ENCODE results near the gene CHRNB1. TPM values are rescaled to one million over a fixed set of nuclear protein-coding genes. Genes with fewer than 3 reads are reported as not detected.

The CHRNB1 gene
- total and polyA plus RNA-seq, 12 donors, result 18.7 to 56.3 (median 36.9) TPM

GRCh38 chr17:7465597-7466275, 20.9 kb downstream of the CHRNB1 start:
- 86 to 96% (median 89%) methylated on average over 13 to 33 of the region's 33 CpGs for WGBS, 4 donors
- no peak for TF ChIP-seq POLR2A (IDR thresholded peaks at IDR 0.05)
- TF ChIP-seq, protein P1, sequence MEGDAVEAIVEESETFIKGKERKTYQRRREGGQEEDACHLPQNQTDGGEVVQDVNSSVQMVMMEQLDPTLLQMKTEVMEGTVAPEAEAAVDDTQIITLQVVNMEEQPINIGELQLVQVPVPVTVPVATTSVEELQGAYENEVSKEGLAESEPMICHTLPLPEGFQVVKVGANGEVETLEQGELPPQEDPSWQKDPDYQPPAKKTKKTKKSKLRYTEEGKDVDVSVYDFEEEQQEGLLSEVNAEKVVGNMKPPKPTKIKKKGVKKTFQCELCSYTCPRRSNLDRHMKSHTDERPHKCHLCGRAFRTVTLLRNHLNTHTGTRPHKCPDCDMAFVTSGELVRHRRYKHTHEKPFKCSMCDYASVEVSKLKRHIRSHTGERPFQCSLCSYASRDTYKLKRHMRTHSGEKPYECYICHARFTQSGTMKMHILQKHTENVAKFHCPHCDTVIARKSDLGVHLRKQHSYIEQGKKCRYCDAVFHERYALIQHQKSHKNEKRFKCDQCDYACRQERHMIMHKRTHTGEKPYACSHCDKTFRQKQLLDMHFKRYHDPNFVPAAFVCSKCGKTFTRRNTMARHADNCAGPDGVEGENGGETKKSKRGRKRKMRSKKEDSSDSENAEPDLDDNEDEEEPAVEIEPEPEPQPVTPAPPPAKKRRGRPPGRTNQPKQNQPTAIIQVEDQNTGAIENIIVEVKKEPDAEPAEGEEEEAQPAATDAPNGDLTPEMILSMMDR (IDR thresholded peaks at IDR 0.05), result no peak
- Histone ChIP-seq H3K4me1 (replicated peaks in 1 of 2) (peaks cover 26 to 35% of the 10 kb centered on the region in 2 donors), H3K27me3 (no peaks in the 10 kb centered on the region), H3K9me3 (replicated peaks in 1 of 3) (no peaks in the 10 kb centered on the region), H3K27ac (peak overlapping the region; percentile 78 to 95 (median 92)), H3K36me3 (replicated peaks in 1 of 2) (peaks cover 0 to 43% of the 10 kb centered on the region in 2 donors), H3K4me3 (no peak overlapping the region)
- DNase-seq, result no peak
- intact Hi-C loops (cut with DNase I), result no loop called here

DNA sequence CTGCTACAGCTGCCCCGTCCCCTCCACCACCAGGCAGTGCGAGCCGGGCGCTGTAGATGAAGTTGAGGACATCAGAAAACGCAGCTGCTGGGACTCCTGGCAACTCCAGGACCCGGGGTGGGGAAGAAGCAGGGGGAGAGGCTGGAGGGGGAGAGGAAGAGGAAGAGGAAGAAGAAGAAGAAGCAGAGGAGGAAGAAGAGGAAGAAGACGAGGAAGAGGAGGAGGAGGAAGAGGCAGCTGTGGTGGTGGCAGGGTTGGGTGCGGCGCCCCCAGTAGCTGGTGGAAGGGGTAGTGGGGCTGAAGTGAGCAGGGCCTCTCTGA, 21.4 kb downstream of the CHRNB1 start:
- Histone ChIP-seq H3K27me3 (no peaks in the 10 kb centered on the region), H3K4me1 (replicated peaks in 1 of 2) (peaks cover 32 to 39% of the 10 kb centered on the region in 2 donors), H3K27ac (peak overlapping the region; percentile 78 to 95 (median 92)), H3K9me3 (replicated peaks in 1 of 3) (no peaks in the 10 kb centered on the region), H3K4me3 (peak overlapping the region in 1 of 4 donors; percentile 2), H3K36me3 (replicated peaks in 1 of 2) (peaks cover 0 to 43% of the 10 kb centered on the region in 2 donors)
- no peak for TF ChIP-seq POLR2A (IDR thresholded peaks at IDR 0.05)
- TF ChIP-seq, protein P1 (IDR thresholded peaks at IDR 0.05), result no peak
- DNase-seq, result no peak
- 61 to 81% (median 73%) methylated on average over 9 of the region's 9 CpGs for WGBS, 4 donors
- intact Hi-C loops (cut with DNase I), result no loop called here

DNA sequence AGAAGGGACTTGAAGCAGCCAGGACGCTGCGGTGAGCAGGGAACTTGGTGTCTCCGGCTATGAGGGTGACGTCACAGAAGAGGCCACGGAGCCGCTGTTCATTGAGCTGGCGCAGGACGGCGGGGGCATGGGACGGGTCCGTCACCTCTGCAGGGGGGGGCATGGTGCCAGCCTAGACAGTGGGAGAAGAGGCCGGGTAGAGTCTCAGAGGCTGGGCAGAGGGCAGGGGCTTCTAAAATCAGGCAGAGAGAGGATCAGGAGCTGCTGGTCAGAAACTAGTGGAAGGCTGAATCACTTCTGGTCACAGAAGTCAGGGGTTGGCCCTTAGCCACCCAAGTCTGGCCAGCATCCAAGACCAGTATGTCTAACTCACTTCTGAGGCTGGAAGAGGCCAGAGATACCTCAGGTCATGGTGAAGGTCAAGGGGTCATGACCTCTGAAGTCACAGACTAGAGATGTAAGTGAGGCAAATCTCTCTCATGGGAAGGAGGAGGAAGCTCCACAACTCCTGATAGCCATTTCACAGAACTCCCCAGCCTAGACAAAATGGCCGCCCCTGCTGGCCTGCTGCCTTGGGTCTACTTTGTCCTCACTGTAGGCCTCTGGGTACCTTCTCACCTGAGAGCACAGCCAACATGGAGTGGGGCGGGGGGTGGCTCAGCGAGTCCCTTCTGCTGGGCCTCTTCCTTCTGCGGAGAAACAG, 21.9 kb downstream of the CHRNB1 start:
- peak overlapping the region; percentile 78 to 95 (median 92) for H3K27ac ChIP-seq
- peaks cover 32 to 45% of the 10 kb centered on the region in 2 donors for H3K4me1 ChIP-seq (replicated peaks in 1 of 2)
- TF ChIP-seq, protein P1 (IDR thresholded peaks at IDR 0.05), result no peak
- TF ChIP-seq POLR2A (IDR thresholded peaks at IDR 0.05), result peak in 1 of 2 donors; percentile 51
- 30 to 51% (median 42%) methylated on average over 6 to 16 of the region's 16 CpGs for WGBS, 4 donors
- no peaks in the 10 kb centered on the region for H3K27me3 ChIP-seq
- peak overlapping the region in 1 of 4 donors; percentile 2 for H3K4me3 ChIP-seq
- peaks cover 0 to 41% of the 10 kb centered on the region in 2 donors for H3K36me3 ChIP-seq (replicated peaks in 1 of 2)
- intact Hi-C loops (cut with DNase I), result no loop called here
- DNase-seq, result peak; percentile 92 to 97 (median 96)
- no peaks in the 10 kb centered on the region for H3K9me3 ChIP-seq (replicated peaks in 1 of 3)

GRCh38 chr17:7467498-7467897, 22.6 kb downstream of the CHRNB1 start:
- Histone ChIP-seq H3K36me3 (replicated peaks in 1 of 2) (peaks cover 0 to 34% of the 10 kb centered on the region in 2 donors), H3K27ac (peak overlapping the region; percentile 78 to 95 (median 92)), H3K4me1 (replicated peaks in 1 of 2) (peaks cover 32 to 47% of the 10 kb centered on the region in 2 donors), H3K27me3 (no peaks in the 10 kb centered on the region), H3K4me3 (no peak overlapping the region), H3K9me3 (replicated peaks in 1 of 3) (no peaks in the 10 kb centered on the region)
- 77 to 92% (median 84%) methylated on average over 3 of the region's 3 CpGs for WGBS, 4 donors
- no peak for DNase-seq
- TF ChIP-seq, protein P1 (IDR thresholded peaks at IDR 0.05), result no peak
- no peak for TF ChIP-seq POLR2A (IDR thresholded peaks at IDR 0.05)
- intact Hi-C loops (cut with DNase I), result no loop called here

Measured in adrenal gland (tissue), 12 donors.